HG02678 (cell line): ENCODE measurements around the gene HEY2.
A peak's percentile ranks its signal among the peaks of the same experiment; 100 is the strongest.
"Not testable (repeated sequence)": the region's sequence is repeated elsewhere in the genome, so short reads cannot be mapped to it uniquely, and the experiment has no call there.

Source experiments
- ATAC-seq: cut with Tn5 transposase; IDR thresholded peaks from one replicate; pipeline ENCODE4 v1.9.1; 2021; ENCODE audit warnings: mild to moderate bottlenecking, moderate library complexity; ENCODE audit not compliant: unreplicated experiment

Gene HEY2

GRCh38 chr6:125769147-125769783 is 19.8 kb downstream of the HEY2 start:
- ATAC-seq = no peak

GRCh38 chr6:125773387-125774341 is 24.2 kb downstream of the HEY2 start:
- no peak for ATAC-seq

- not testable (repeated sequence) for ATAC-seq
Observed at GRCh38 chr6:125776107-125776826, 26.8 kb downstream of the HEY2 start.

- peak; percentile 80 for ATAC-seq
Observed at GRCh38 chr6:125779924-125780539, 30.6 kb downstream of the HEY2 start.

GRCh38 chr6:125780540-125781313 is 31.3 kb downstream of the HEY2 start:
- peak; percentile 75 for ATAC-seq

- peak; percentile 40 for ATAC-seq
Observed at GRCh38 chr6:125781314-125781868, 32.0 kb downstream of the HEY2 start.

- ATAC-seq = no peak
Observed at GRCh38 chr6:125784365-125784764, 34.9 kb downstream of the HEY2 start.

GRCh38 chr6:125787791-125788190 is 38.4 kb downstream of the HEY2 start:
- ATAC-seq = no peak

- no peak for ATAC-seq
Observed at GRCh38 chr6:125789167-125789566, 39.7 kb downstream of the HEY2 start.

GRCh38 chr6:125789576-125790357 is 40.3 kb downstream of the HEY2 start:
- peak; percentile 24 for ATAC-seq

- peak; percentile 73 for ATAC-seq
Observed at GRCh38 chr6:125790358-125791150, 41.1 kb downstream of the HEY2 start, which contains the start of gene NCOA7. NCOA7 (plus strand) TSS chr6:125790960; CDS start chr6:125815355, 24,395 bp downstream.

GRCh38 chr6:125791151-125791819 is 41.9 kb downstream of the HEY2 start:
- peak; percentile 33 for ATAC-seq

GRCh38 chr6:125791820-125792165 is 42.4 kb downstream of the HEY2 start:
- no peak for ATAC-seq

GRCh38 chr6:125792172-125792571 is 42.7 kb downstream of the HEY2 start:
- no peak for ATAC-seq

GRCh38 chr6:125792680-125793079 is 43.2 kb downstream of the HEY2 start:
- ATAC-seq = no peak

GRCh38 chr6:125793280-125793679 is 43.8 kb downstream of the HEY2 start:
- no peak for ATAC-seq

- ATAC-seq = no peak
Observed at GRCh38 chr6:125793863-125794262, 44.4 kb downstream of the HEY2 start.
